SW480 (cell line): ENCODE results near the gene NEDD8.
"Not testable (repeated sequence)": the region's sequence is repeated elsewhere in the genome, so short reads cannot be mapped to it uniquely, and the experiment has no call there.

Source experiments
- DNase-seq: peaks from one replicate; pipeline ENCODE4 v3.0.0-alpha.2; 2016; ENCODE audit warnings: low spot score

NEDD8 gene

DNA sequence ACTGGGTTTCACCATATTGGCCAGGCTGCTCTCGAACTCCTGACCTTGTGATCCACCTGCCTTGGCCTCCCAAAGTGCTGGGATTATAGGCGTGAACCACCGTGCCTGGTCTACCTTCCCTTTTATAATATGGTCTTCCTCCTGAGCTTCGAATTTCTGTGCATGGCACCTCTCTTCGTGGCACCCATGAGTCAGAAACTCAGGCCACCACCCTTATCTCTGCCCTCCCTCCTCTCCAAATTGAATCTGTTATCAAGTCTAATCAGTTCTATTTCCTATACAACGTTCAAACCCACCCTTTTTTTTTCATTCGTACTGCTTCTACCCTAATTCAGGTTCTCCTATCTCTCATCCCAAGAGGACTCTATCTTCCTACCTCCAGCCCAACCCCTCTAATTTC, 15.3 kb upstream of the NEDD8 start:
- DNase-seq: no peak

DNA sequence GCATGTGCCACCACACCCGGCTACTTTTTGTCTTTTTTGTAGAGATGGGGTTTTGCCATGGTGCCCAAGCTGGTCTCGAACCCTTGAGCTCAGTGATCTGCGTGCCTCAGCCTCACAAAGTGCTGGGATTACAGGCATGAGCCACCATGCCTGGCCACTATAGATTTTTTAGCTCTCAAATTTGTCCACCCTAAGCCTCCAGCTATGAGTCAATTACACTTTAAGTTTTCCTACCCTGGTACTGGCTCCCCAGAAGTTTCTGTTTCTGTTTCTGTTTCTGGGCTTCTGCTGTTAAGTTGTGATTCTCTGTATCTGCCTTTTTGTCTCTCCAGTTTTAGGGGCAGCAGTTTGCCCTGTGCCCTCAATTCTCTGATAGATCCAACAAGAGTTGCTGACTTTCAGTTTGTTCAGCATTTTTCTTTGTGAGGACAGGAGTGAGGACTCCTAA, 14.6 kb upstream of the NEDD8 start:
- DNase-seq: no peak

DNA sequence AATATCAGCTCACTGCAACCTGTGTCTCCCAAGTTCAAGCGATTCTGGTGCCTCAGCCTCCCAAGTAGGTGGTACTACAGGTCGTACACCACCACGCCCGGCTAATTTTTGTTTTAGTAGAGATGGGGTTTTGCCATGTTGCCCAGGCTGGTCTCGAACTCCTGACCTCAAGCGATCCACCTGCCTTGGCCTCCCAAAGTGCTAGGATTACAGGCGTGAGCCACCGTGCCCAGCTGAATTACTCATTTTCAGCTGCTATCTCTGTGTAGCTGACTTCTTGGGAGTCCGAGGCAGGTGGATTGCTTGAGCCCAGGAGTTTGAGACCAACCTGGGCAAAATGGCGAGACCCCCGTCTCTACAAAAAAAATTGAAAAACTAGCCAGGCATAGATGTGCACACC, 13.2 kb upstream of the NEDD8 start:
- DNase-seq: not testable (repeated sequence)

DNA sequence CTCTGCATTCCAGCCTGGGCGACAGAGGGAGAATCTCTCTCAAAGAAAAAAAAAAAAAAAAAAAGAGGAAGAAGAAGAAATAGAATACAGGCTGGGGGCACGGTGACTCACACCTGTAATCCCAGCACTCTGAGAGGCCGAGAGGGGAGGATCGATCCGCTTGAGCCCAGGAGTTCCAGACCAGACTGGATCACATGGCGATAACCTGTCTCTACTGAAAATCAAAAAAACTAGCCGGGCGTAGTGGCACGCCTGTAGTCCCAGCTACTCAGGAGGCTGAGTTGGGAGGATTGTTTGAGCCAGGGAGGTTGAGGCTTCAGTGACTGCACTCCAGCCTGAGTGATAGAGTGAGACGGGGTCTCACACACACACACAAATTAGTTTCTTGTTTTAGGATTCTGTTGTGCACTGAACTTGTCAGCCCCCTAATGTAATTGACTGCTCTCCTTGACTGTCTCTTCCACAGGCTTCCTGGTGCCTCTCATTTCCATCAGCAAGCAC, 11.2 kb upstream of the NEDD8 start:
- DNase-seq: peak; percentile 17

DNA sequence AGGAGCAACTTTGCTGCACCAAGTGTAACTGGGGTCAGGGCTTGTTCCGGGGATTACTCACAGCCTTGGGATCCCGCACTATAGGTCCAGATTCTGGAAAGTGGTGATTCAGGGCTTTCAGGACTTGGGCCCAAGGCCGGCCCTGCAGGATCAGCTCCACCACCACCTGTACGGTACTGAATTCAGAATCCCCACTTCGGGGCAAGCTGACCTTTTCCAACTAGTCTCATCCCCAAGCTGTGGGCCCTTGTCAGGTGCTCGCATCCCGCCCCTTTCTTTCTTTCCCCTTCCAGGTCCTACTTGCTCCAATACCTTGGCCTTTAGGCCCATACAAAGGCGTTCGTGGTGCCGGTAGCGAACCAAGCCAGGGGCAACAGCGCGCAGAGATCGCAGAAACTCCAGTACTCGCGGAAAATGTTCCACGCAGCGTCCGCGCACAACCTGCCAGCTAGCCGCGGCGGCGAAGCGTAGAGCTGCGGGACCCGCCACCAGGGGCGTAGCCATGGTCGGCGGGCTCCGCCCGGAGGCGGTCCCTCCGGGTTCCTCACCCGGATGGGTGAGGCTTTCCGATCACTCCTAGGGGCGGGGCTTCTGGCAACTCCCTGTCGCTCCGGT, 9.8 kb upstream of the NEDD8 start:
- DNase-seq: peak; percentile 93

DNA sequence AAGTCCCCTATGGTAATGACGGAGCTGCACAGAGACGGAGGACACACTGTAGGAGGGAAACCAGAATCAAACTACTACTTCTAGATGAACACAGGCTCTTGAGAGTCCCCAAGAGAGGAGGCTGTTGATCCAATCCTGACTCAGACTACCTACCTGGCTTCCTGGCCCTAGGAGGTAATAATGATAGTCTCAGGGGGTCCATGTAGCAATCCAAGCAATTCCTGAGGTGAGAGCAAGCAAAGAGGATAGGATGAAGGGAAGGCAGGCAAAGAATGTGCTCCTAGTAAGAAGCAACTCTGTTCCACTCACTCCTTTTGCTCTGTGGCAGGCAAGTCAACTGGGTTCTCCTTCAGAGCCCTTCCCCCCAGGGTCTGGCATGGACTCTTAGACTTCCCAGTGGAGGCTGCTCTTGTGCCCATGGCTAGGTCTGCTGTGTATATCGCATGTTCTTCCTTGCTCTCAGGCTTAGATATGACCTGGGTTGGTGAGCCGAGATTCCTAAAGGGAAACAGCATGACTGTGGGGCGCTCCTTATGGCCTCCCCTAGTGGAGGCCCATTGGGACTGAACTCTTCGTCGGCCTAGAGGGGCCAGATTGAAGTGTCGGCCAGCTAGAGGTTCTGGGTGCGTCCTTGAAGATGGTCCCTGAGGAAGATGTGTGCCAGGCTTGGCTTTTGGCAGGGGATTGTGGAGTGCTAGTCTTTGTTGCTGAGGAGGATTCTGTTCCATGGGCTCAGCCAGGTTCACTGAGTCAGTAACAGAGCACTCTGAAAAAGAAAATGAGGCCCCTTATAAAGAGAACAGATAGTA, 8.1 kb upstream of the NEDD8 start:
- DNase-seq: no peak

DNA sequence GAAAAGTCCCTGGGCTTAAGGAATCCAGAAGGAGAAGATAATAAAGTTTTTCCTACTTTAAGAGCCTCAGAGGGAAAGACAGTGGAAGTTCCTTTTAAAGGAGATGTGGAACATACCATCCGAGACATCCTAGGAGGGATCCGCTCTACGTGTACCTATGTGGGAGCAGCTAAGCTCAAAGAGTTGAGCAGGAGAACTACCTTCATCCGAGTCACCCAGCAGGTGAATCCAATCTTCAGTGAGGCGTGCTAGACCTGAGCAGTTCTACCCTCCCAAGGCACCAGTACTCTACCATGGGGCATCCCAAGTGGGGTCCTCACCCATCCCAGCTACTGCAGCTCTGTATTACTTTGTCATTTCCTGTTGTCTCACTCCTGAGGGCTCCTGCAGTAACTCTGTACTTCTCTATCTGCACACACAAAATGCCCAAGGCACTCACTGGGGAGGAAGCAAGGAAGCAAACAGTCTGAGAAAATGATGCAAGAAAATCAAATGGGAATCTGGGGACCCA, 6.4 kb upstream of the NEDD8 start:
- DNase-seq: no peak

DNA sequence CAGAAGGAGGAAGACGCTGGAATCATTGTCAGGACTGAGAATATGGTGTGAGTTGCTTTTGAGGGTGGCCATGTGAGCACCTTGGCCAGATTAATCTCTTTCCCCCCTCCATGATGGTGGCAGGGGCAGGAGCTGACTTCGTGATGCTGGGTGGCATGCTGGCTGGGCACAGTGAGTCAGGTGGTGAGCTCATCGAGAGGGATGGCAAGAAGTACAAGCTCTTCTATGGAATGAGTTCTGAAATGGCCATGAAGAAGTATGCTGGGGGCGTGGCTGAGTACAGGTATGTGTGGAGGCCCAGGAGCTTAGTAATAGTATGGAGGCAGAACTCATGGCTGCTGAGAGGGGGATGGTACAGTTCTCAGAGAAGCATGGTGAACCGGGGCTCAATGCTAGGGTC, 6.0 kb upstream of the NEDD8 start:
- DNase-seq: peak; percentile 26

DNA sequence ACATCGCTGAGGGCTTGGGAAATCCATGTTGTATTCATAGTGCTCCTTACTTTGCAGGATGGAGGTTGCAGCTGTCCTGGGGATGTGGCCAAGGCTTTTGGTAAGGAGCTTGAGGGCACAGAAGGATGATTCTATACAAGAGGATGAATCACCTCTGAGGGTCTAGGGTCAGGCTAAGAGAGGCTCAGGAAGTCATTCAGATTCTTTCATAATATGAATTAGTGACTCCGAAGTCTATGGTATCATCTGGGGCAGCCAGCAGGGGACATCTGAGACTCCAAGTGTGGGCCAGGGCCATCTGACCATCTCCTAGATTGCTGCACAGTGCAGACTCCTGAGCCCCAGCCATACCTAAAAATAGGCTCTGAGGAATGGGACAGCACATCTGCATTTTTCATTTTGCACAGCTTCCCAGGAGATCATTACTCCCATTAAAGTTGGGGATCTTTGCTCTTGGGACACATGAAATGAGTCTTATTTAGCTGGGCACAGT, 5.3 kb upstream of the NEDD8 start:
- no peak for DNase-seq

DNA sequence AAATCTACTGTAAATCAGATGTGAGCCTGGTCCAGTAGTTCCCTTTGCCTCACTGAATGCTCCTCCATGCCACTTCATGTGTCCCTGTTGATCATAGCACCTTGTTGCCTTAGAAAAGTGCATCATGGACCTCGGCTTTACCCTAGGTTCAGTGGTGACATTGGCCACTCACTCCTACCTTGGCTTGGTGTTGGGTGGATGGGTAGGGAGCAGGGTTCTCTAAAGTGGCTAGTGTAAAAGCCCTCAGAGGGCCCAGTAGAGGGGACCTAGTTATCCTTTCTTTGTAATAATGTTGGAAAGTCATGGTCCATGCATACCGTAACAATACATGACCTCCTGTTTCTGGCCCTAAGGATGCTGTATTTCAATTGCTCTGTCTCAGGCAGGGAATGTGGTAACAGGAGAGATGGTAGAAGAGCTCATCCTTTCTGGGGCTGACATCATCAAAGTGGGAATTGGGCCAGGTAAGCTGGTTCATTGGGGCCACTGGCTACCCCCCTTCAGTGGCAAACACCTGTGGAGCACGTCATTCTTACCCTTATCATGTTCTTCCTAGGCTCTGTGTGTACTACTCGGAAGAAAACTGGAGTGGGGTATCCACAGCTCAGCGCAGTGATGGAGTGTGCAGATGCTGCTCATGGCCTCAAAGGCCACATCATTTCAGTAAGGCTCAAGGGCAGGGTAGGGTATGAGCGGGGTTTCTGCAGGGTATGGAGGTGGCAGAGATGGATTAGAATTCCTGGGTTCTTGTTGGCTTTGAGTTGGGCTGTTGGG, 4.7 kb upstream of the NEDD8 start:
- no peak for DNase-seq

DNA sequence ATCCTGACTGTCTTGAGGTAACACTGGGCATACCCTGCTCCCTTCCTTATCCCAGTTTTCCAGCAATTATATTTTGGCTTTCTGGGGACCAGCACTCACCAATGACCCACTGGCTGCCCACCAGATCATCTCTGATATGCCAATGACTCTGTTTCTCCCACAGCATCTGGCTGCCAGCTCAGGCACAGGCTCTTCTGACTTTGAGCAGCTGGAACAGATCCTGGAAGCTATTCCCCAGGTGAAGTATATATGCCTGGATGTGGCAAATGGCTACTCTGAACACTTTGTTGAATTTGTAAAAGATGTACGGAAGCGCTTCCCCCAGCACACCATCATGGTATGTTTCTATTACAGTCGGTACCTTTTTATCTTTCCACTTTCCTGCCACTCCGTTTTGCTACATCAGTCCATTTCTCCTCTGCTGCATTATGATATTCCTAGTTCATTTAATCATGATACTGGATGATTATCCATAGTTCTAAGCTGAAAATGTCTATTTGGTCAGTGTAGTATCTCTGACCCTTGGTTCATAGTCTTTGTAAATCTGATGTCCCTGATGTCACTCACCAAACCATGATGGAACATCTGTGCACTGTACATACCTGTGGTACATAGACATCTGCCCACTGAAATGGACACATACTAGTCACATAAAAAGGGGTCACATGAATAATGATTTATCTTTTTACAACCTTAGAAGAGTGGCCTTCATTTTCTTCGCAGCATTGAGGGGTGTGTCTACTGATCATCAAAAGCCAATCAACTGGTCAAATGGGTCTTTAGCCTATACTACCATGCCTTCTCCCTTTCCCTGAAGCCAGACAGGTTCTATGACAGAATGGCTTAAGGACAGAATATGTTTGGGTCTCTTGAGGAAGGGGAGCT, 3.9 kb upstream of the NEDD8 start:
- DNase-seq: no peak

DNA sequence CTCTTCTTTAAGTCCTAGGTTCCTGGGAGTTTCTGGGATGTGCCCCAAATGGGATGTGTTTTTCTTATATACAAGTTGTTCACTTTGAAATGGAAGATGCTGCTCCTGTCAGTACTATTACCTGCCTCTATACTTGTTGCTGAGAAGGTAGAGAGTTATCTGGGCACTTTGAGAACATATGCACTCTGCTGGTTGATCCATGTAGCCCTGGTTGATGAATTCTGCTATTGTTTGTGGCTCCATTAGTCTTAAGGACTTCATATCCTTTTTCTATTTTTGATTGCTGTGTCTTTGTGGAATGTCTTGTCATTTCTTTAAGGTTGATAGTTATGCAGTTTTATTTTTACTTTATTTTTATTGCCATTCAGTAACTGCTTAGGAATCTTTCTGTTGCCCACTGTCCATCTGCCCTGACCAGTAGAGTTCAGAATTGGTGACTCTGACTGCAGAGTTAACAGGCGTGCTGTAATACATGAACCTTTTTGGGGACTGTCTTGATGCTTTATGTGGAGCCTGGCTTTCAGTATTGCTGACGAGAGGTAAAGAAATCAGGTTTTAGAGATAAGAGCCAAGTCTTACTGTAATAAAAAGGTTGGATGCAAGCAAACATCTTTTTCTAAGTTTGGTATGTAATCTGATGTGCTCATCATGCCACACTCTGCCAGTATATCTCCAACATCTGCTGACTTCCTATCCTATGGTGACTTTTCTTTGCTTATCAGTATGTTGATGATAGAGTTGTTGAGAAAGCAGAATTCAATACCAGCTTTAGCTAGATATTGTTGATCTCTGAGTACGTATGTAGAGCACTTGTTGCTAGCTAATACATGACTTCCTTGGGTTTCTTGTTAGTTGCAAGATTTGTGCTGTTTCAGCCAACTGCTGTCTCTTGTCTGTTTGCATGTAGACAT, 2.2 kb upstream of the NEDD8 start:
- DNase-seq: no peak

DNA sequence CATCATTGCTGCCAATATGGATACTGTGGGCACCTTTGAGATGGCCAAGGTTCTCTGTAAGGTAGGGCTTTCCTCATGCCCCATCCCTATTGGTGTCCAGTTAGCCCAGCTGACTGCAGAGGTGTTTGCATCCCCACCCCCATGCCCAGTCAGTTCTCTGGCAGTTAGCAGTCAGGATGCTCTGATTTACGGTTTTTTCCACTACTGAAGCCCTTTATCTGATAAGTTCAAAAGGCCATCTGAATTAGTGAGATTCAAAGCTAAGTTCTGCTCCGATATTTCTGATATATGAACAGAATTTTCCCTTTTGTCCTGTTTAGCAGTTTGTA, 1.3 kb upstream of the NEDD8 start:
- DNase-seq: no peak

DNA sequence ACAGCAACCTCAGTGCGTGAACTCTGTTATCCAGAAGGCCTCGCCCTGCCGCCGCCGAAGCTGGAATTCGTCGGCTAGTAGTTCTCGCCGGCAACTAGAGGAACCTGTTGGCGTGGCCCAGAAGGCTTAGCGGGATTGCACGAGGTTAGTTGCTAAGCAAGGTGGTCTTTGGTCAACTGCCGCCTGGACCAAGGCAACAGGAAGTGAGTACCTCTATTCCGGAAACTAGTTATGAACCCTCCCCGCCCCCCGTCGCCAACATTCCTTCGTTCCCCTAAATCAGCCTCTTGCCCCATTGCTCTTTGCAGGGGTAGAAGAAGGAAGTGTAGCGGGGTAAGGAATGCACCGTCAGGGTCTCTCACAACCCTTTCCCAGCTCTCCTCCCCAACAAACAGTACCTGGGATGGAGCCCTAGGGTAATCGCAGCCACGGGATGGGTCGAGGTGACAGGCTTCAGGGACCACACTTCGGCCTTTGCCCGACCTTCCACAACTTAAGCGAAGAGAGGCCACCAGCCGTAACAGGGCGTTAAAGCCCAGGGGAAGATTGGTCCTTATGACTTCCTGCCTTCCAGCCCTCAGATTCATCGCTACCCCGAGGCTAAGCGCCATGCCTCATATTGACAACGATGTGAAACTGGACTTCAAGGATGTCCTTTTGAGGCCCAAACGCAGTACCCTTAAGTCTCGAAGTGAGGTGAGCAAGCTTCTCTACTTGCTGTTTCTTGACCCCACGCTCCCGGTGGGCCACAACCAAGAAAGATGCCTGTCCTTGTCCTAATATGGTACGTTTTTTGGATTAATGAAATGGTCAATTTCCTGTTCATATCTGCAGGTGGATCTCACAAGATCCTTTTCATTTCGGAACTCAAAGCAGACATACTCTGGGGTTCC, 724 bp upstream of the NEDD8 start, which contains the start of gene GMPR2:
GMPR2 (plus strand) TSS at position 285 of the 893 bp plus-strand sequence; CDS start at position 610, 325 bp downstream.
- peak; percentile 18 for DNase-seq

DNA sequence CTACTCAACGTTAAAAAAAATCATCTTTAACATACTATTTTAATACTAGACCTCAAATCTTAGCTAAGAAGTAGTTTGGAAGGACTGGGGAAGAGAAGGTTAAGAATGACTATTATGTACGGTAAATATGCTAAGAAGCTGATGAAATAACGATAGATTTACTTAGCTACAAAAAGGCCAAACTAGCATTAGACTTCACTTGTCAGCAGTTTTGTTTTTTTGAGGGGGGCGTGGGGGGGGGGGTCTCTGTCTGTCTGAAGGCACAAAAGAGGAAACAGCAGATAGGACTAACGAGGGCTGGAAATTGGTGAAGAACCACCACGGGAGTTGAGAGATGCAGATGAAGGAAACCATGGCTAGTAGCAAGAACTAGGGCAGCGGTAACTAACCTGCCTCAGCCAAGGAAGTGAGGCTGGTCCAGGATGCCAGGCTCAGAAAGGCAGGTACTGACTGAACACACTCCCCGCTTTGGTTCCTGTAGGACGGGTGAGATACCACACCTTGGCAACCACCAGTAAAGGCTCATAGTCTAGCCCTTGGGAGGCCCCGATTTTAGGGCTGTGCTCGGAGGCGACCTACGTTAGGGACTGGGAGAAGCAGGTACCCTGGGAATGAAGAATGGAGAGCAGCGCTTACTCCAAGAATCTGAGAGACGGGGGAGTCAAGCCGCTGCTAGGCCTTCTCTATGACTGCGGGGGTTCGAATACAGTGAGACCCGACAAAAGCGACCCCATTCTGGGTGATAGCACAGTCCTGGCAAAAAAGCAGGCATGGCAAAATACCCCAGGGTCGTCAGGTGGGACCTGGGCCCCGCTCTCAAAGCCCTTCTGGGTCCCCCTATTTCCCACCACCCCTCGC, 675 bp downstream of the NEDD8 start:
- no peak for DNase-seq

DNA sequence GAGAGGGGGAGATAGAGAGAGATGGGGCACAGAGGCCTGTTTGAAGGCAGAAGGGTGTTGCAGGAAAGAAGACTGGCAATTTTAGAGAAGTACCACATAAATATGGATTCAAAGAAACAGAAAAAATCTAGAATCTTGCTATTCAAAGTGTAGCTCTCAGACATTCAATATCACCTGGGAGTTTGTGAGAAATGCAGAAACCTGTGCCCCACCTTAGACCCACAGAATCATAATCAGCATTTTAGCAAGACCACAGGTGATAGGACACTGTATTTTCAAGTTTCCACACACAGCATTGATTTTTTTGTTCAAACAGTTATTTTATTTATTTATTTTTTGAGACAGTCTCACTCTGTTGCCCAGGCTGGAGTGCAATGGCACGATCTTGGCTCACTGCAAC, 3.3 kb downstream of the NEDD8 start:
- DNase-seq: no peak

DNA sequence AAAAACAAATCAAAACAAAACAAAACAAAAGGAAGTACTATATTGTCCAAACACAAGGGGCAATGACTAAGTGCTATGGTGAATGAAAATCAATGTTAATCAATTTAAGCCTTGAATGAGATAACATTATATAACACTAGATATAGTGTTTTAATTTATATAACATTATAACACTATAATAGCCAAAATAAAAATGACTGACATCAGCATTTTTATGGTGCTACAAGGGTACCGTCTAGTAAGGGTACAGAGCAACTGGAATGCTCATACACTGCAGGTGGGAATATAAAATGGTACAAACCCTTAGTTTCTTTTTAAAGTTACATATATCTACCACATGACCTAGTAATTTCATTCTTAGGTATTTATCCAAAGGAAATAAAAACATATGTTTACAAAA, 5.7 kb downstream of the NEDD8 start:
- no peak for DNase-seq

DNA sequence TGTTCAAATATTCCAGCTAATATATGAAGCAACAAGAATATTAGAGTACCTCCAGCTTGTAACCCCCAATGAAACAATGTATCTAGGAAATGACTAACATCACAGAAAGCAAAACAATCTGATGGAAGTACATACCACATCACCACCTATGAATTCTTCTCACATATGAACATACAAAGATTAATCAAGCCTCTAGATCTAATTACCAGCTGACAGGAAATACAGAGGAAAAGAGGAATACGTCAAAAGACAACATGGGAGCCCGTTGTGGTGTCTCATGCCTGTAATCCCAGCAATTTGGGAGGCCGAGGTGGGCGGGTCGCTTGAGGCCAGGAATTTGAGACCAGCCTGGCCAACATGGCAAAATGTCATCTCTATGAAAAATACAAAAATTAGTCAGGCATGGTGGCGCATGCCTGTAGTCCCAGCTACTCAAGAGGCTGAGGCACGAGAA, 7.5 kb downstream of the NEDD8 start:
- DNase-seq: no peak
